SK-N-SH (cell line): ENCODE data around the gene THOC6.

Experiments
- CTCF ChIP-seq: fragments of 200-600 bp; sonication (generic); IDR thresholded peaks from 2 replicates; pipeline ENCODE4 v1.6.1; 2017; ENCODE audit warnings: antibody characterized with exemption, mild to moderate bottlenecking, moderate library complexity
- MXI1 ChIP-seq: IDR thresholded peaks from 2 replicates; pipeline ENCODE4 v1.6.1; 2012; ENCODE audit warnings: mild to moderate bottlenecking, low read depth, low read length, improper control_type of control experiment

- no peak for TF ChIP-seq CTCF
- TF ChIP-seq MXI1, result no peak
Observed at GRCh38 chr16:3070608-3071111, 46.8 kb downstream of the THOC6 start.
